CD4-positive, alpha-beta T cell treated with Interleukin-6 at 100 ng/mL for 8 hours (primary cell): ENCODE results near the gene PLN.

Experiments
- DNase-seq: peaks from one replicate; pipeline ENCODE4 v3.0.0-alpha.2; 2020; ENCODE audit warnings: mixed read lengths, low spot score

Gene PLN

DNA sequence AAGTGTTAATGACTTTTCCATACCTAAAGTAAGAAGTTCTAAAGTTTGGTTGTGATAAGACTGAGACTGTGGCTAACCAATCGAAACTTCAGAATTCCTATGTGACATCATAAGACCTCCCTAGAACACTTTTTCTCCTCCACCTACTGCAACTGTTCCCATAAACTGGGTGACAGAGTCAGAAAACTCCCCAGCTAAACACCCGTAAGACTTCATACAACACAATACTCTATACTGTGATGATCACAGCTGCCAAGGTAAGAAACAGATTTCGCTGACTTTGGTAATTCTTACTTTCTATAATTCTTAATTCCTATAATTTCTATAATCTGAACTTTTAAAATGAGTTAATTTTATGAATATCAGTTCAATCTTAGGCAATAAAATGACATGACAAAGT is at the start of gene PLN:
Gene PLN, plus strand, starts transcription at position 161 of the 400 bp plus-strand sequence. CDS start 10,626 bp downstream, outside the sequence.
- DNase-seq = no peak

DNA sequence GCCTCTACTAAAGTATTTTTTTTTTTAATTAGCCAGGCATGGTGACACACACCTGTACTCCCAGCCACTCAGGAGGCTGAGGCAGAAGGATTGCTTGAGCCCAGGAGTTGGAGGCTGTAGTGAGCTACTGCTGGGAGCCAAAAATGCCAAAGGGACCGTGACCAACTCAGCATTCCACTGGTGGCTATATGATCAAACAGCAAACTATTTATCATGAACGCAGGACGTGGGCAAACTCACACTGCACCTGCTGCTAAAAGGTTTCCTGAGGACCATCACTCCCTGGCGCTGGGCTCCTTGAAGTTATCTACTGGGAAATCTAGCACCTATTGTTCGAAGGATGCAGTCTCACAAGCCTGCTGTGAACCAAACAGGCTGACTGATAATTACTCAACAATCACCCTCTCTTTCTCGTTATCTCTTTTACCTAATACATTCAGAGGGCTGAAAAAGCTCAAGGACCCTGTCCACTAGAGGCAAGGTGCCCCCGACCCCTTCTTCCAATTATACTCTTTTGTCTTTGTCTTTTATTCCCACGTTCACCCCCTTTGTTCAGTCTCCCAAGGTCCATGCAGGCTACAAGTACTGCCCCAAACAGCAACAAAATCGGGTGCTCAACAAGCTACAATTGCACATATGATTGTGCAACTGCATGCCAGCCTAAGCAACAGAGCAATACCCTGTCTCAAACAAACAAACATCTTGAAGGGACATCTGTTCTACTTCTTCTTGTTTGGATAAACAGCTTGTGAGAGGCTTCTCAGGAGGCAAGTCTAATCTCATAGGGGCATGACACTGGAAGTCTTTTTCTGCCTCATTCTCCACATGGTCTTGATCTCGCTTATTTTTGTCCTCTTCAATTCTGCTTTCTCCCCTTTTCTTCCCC is 47.7 kb upstream of the PLN start:
- DNase-seq = no peak

DNA sequence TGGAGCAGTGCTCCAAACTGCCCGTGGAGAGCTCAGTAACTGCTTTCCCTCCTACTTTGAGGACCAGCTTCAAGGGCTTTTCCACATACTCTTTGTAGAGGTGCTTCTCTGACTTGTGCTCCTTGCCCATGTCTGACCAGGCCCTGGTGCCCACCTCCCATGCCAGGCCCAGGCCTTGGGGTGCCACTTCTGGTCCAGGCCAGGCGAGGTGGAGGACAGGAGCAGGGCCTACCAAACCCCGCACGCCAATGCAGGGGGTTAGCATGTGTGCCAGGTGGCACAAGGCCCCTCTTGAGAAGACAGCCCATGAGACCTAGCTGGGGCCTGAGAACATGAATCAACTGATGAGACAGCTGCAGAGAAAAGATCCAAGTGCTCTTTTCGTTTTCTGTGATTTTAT is 47.0 kb upstream of the PLN start:
- DNase-seq = no peak

DNA sequence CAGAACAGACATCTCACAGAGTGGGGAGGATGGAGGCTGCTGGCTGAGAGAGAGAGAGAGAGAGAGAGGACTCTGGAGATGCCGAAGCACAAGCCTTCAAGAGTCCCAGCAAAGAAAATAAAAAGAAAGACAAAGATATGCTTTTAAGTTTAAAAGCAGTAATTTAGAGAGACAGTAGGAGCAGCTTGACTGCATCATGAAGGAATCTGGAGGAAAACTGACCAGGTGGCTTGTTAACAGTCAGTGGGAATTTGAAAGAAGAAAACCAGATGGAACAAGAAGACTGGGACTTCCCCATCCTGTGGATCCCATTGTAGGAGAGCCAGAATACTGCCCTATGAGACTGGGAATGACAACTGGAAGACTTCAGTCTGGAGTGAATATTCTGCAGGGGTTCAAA is 46.3 kb upstream of the PLN start:
- DNase-seq = no peak

DNA sequence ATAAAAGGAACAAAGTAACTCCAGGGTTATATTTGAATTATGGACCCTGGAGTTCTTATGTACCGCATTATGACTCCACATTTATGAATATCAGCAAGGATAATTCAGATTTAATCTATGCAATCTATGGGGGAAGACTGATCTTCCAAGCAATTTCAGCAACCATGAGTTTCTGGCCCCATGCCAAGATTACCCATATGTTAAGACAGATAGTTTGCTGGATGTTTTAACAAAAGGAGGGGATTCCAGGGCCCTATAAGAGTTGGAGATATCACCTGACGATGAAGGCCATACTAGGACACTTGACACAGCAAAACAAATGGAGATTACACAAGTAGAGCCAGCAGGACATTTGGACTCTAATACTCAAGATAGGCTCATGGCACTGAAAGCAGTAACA is 45.9 kb upstream of the PLN start:
- no peak for DNase-seq

DNA sequence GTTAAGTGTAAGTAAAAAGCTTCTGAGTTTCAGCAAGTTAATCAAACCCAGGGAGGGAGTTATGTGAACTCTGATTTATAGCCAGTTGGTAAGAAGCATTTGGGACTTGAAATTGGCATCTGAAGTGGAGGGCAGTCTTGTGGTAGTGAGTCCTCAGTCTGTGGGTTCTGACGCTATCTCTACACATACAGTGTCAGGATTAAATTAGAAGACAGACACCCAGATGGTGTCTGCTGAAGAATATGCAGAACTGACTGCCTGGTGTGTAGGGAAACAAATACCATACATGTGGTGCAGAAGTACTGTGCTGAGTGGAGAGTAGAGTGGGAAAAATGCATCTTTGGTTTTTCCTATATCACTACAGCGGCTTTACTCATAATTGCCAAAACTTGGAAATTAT is 43.5 kb upstream of the PLN start:
- DNase-seq = no peak

DNA sequence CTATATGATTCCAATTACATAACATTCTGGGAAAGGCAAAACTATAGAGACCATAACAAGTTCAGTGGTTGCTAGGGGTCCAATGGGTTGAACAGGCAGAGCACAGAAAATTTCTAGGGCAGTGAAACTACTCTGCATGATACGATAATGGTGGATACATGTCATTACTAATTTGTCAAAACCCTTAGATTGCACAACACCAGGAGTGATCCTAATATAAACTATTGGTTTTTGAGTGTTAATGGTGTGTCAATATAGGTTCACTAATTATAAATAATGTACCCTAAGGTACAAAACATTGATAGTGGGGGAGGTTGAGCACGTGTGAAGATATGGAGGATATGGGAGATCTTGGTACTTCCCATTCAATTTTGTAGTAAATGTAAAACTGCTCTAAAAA is 42.4 kb upstream of the PLN start:
- no peak for DNase-seq

DNA sequence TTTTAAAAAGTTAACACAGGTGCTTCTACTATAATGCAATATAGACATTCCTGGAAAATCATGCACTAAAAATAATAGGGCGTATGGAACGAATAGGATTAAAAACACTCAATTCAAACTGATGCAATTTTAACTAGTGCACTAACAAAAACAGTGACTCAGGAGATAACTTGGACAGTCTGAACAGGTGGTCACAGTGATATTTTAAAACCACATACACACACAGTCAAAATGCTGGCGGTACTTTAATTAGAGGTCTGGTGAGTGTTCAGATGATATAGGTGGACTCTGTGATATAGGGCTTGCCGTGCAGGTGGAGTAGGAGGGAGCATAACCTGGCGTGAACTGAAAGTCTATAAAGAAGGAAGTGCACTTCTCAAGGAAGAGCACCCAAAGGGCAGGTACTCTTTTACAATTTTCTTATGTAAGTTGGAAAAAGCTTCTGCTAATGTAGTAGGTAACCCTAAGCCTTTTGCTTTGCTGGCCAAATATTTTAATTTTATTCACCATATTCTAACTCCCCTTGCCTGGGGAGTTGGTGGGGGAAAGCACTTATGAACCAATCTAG is 41.9 kb upstream of the PLN start:
- no peak for DNase-seq

DNA sequence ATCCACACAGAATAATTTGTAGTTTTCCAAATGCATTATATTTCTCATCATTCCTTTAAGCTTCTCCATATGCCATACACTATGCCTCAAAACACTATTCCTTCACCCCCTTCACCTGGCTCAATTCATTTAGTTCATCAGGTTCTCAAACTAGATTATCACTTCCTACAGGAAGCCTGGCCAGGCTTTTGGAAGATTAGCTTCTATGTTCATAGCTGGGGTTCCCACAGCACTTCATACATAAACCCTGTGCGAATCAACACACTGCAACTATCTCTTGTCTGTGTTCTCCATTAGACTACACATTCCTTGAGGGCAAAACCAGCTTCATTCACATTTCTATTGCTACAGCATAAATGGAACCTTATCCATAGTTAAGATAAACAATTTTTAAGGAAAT is 40.5 kb upstream of the PLN start:
- DNase-seq = no peak

DNA sequence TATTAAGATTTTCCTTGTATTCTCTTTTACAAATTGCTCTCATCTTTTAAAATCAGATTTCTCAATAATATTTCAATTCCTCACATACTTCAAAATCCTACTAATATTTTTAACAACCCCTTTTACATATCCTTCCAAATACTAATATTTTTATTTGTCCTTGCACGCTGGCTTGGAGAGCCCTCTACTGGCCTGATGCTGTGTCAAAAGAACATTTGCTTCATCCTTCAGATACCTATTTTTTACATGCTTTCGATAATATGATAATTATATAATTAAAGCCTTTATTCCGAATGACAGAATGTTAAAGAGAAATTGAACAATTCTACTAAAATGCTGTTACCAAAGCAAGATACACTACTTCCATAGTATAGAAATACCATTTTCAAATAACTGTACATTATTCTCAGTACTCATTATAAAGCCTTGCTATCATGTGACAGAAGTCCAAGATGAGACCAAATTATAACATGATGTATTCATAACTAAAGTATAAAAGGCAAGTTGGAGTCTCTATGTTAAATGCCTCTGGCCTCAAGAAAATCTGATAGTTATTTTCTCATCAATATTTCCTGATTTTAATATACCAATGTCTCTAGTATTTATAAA is 39.0 kb upstream of the PLN start:
- DNase-seq = no peak

DNA sequence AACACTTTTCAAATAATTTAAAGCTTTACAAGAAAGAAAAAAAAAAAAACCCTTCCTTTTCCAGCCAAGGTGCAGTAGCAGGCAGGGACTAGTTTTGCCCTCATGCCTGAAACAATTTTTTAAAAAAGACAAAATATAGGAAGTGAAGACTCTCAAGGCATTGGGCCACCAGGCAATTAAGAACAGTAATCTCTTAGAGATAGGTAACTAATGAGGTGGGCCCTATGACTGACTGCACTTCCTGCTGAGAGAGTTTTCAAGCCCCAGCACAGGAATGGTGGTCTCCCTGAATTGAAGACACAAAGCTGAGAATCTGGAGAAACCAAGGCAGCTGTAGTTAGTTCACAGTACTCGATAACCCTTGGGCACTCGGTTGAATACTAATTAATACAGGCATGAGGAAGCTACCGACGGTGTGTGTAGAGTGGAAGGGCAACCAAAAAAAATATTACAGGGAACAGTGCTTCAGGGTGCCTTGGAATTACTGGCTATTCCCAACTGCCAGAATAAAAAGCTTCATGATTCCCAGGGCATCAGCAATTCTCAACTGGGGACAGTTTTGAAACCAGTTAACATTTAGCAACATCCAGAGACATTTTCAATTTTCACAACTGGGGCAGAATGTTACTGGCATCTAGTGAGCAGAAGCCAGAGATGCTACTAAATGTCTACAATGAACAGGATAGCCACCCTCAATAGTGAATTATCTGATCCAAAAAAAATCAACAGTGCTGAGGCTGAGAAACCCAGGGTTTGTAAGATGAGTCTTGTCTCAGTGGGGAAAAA is 36.0 kb upstream of the PLN start:
- DNase-seq = no peak

DNA sequence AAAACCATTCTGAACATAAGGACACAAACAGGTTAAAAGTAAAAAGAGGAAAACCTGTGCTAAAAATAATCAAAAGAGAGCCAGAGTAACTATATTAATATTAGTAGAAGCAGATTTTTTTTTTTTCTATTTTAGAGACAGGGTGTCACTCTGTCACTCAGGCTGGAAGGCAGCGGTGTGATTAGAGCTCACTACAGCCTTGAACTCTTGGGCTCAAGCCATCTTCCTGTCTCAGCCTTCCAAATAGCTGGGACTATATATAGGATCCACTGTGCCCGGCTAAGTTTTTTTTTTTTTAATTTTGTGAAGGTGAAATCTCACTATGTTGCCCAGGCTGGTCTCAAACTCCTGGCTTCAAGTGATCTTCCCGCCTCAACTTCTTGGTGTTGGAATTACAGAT is 33.4 kb upstream of the PLN start:
- DNase-seq = no peak

DNA sequence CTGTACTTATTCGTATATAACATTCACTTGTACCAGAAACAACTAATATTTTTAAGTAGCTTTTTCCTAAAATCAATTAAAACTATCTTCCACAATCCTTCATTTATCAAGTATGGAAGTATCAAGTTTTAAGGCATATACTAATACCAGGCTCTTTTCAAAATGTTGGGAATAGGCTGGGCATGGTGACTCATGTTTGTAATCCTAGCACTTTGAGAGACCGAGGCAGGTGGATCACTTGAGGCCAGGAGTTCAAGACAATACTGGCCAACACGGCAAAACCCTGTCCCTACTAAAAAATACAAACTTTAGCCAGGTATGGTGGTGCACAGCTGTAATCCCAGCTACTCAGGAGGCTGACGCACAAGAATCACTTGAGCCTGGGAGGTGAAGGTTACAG is 25.7 kb upstream of the PLN start:
- DNase-seq = no peak

DNA sequence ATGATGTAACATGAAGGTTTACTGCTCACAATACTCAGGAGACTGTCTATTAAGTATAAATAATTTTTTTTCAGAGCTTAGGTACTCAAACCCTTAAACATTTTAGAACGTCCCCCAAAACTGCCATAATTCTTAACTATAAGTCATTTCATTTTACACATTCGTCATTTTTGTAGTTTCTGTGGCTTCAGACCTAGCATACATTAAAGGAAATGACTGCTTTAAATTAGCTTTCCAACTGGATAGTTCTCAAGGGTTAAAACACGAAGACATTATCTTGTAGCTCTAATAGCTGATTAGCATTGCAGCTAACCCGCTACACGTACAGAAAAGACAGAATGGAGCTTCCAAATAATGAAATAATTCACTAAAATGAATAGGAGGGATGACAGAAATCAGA is 24.9 kb upstream of the PLN start:
- DNase-seq = no peak

DNA sequence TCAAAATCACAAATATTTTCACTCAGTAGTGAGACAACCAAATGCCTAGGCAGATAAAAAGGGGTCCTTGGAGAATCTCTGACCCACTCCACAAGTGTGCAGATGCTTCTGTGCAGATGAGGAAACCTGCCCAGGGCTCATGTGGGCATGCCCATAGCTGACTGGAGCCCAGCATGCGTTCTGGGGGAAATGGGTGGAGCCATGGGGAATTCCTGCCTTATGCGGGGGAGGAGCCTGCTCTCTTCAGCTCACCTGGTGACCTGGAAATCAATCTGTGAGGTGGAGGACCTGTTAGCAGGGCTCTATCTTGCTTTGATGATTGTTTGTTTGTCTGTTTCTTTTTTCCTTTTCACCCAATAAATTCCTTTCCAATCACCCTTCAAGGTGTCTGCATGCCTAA is 23.4 kb upstream of the PLN start:
- no peak for DNase-seq

DNA sequence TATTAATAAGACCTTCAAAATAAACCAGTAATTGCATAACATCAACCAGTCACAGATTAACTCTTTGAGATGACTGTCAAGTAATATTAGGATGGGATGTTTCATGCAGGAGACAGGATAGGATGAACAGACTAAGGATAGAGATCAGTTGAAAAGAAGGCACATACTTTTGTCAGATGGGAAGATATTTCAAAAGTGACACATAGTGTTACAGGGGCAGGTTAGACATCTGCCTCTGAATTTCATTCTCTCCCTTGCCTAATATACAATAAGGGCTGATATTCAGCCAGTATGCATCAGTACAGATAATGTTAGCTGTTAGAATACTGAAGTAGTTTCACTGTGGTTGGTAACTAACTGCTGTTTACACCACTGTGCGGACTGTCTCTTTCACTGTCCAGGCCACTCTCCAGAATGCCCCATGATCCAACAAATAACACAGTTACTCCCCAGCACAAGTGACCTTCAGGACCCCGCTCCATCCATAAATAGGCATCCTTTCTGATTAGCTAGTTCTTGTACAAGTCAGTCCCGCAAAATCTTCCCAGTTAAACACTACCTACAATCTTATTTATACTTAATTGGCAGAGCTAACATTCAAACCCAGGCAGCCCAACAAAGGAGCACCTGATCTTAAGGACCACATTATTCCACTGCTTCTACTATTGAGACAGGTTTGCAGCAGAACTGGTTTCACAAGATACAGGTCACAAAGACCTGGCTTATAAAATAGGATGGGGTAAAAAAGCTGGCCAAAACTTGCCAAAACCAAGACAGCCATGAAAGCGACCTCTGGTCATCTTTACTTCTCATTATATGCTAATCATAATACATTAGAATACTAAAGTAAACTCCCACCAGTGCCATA is 21.9 kb upstream of the PLN start:
- no peak for DNase-seq

DNA sequence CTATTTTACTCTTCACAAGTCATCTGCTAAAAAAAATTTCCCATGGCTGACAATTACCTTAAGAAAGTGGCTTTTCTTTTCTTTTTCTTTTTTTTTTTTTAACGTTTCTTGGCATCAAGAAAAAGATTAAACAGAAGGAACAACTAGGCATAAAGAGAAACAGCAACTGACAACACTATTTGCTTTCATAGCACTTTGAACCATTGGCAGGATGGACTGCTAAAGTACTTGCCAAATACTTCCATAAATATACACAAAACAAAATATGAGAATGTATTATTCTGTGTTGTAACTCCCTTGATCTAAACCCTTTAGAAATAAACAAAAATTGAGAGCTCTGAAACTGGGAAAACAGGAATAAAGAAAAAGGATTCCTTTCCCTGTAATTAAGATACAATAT is 20.0 kb upstream of the PLN start:
- DNase-seq = no peak

DNA sequence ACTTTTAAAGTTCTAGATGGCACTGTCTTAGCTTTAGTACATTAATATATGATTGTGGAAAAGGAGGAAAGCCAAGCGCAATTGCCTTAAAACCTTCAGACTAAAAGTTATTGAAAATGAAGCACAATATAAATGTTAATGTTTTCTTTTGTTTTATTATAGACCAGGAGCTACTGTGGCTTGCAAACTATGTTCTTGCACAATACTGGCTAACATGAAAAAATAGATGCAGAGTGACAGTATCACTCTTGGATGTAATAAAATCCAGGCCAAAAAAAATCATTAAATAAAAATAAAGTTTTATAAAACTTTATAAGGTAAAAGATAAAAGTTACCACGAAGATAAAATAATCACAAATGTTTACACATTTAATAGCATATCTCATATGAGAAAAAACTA is 18.3 kb upstream of the PLN start:
- DNase-seq = no peak

DNA sequence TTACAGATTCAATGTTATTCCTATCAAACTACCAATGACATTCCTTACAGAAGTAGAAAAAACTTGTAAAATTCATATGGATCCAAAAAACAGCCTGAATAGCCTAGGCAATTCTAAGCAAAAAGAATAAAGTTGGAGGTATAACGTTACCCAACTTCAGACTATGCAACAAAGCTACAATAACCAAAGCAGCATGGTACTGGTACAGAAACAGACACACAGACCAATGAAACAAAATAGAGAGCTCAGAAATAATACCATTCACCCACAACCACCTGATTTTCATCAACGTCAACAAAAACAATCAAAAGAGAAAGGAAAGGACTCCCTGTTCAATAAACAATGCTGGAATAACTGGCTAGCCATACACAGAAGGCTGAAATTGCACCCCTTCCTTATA is 17.2 kb upstream of the PLN start:
- DNase-seq = no peak

DNA sequence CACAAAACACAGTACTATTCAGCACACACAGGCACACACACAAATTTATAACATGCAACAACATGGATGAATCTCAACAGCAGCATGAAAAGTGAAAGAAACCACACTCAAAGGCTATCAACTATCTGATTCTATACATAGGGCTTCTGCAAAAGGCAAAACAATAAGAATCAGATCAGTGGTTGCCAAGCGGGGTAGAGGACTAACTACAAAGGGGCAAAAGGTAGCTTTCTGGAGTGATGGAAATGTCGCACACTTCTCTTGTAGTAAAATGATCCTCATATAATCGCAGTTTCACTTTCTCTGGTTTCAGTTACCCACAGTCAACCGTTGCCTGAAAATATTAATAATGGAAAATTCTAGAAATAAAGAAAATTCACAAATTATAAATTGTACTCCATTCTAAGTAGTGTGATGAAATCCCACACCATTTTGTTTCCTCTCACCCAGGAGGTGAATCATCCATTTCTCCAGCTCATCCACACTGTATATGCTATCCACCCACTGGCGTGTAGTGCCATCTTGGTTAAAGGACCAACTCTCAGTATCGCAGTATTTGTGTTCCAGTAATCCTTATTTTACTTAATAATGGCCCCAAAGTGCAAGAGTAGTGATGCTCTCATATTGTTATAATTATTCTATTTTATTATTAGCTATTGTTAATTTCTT is 12.8 kb upstream of the PLN start:
- no peak for DNase-seq

DNA sequence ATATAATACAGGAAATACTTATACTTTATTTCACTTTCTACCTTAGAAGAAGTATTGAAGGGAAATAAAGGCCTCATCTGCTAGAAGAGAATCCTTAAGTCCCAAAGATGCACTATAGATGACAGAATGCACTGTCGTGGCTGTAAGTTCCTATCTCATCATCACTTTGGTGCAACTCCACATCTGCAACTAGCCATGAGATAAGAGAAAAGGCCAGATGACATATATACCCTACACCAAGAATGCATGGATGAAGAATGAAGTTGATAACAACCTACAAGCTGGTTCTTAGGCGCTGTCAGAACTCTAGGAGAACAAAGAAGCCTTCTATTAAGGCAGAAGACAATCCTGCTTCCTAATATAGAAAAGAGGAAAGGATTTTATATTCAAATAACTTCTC is 11.6 kb upstream of the PLN start:
- DNase-seq = no peak
